Loucy (cell line): Measurements from ENCODE around the gene LRRC75B.
"Not testable (repeated sequence)": the region's sequence is repeated elsewhere in the genome, so short reads cannot be mapped to it uniquely, and the experiment has no call there.

Experiments
- H2AFZ ChIP-seq: fragments of 200-600 bp; sonication (generic); 2 replicates; pipeline ENCODE4 v1.6.0; 2016; ENCODE audit warnings: antibody characterized with exemption, mild to moderate bottlenecking, low read length, moderate library complexity
- H3F3A ChIP-seq: fragments of 200-600 bp; 2 replicates; pipeline ENCODE4 v1.6.0; 2016; ENCODE audit warnings: antibody characterized with exemption, low read depth, mild to moderate bottlenecking
- H3K27me3 ChIP-seq: fragments of 200-600 bp; sonication (generic); 2 replicates; pipeline ENCODE4 v1.6.1; 2014; ENCODE audit warnings: low read length, mild to moderate bottlenecking; ENCODE audit not compliant: insufficient read depth, poor library complexity, severe bottlenecking
- H3K36me3 ChIP-seq: fragments of 200-600 bp; sonication (generic); 2 replicates; pipeline ENCODE4 v1.6.1; 2016; ENCODE audit warnings: low read length; ENCODE audit not compliant: insufficient read depth
- H3K4me1 ChIP-seq: fragments of 200-600 bp; sonication (generic); 2 replicates; pipeline ENCODE4 v1.5.1; 2014; ENCODE audit warnings: low read length, mild to moderate bottlenecking; ENCODE audit not compliant: insufficient read depth, poor library complexity, severe bottlenecking
- H3K4me2 ChIP-seq: fragments of 200-600 bp; sonication (generic); 2 replicates; pipeline ENCODE4 v1.6.0; 2014; ENCODE audit warnings: antibody characterized with exemption, low read length, low read depth, mild to moderate bottlenecking; ENCODE audit not compliant: poor library complexity, severe bottlenecking
- H3K4me3 ChIP-seq: fragments of 200-600 bp; sonication (generic); 2 replicates; pipeline ENCODE4 v1.5.1; 2014; ENCODE audit warnings: low read length, mild to moderate bottlenecking, mixed read lengths; ENCODE audit not compliant: poor library complexity, severe bottlenecking
- H3K79me2 ChIP-seq: fragments of 200-600 bp; sonication (generic); 2 replicates; pipeline ENCODE4 v1.6.1; 2014; ENCODE audit warnings: low read length; ENCODE audit not compliant: insufficient read depth
- H3K9ac ChIP-seq: fragments of 200-600 bp; sonication (generic); 2 replicates; pipeline ENCODE4 v1.6.0; 2014; ENCODE audit warnings: mild to moderate bottlenecking, low read depth, low read length, moderate library complexity; ENCODE audit not compliant: poor library complexity, severe bottlenecking
- H3K9me2 ChIP-seq: fragments of 200-600 bp; sonication (generic); replicated peaks from 2 replicates; pipeline ENCODE4 v1.6.1; 2016; ENCODE audit warnings: low read depth, low read length, mixed read lengths
- H3K9me3 ChIP-seq: fragments of 200-600 bp; sonication (generic); 2 replicates; pipeline ENCODE4 v1.6.1; 2014; ENCODE audit warnings: mild to moderate bottlenecking, antibody characterized with exemption, low read length, low read depth; ENCODE audit not compliant: insufficient read depth
- H4K20me1 ChIP-seq: fragments of 200-600 bp; sonication (generic); 2 replicates; pipeline ENCODE4 v1.6.0; 2014; ENCODE audit warnings: antibody characterized with exemption, low read length, mild to moderate bottlenecking; ENCODE audit not compliant: insufficient read depth, poor library complexity, severe bottlenecking
- EZH2phosphoT487 ChIP-seq: fragments of 200-600 bp; IDR thresholded peaks from 2 replicates; pipeline ENCODE4 v1.6.1; 2018; ENCODE audit warnings: antibody characterized with exemption, mild to moderate bottlenecking, moderate library complexity, borderline replicate concordance
- TF ChIP-seq, protein P1 (sequence below): fragments of 200-600 bp; sonication (generic); conservative IDR thresholded peaks from 2 replicates; pipeline ENCODE4 v1.5.1; 2014; ENCODE audit warnings: mild to moderate bottlenecking, antibody characterized with exemption, low read length

LRRC75B gene, protein sequence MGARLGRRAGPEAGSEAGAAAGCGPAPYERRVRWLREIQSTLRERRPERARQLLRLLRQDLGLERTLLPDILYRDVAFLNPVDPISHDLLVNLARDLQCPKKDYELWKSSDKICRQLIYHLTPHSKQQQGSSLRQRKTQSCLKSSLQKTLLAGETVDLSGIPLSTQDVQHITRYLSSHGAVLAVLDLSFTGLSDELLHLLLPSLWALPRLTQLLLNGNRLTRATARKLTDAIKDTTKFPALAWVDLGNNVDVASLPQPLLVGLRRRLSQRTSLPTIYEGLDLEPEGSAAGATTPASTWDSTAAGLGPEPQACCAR

DNA sequence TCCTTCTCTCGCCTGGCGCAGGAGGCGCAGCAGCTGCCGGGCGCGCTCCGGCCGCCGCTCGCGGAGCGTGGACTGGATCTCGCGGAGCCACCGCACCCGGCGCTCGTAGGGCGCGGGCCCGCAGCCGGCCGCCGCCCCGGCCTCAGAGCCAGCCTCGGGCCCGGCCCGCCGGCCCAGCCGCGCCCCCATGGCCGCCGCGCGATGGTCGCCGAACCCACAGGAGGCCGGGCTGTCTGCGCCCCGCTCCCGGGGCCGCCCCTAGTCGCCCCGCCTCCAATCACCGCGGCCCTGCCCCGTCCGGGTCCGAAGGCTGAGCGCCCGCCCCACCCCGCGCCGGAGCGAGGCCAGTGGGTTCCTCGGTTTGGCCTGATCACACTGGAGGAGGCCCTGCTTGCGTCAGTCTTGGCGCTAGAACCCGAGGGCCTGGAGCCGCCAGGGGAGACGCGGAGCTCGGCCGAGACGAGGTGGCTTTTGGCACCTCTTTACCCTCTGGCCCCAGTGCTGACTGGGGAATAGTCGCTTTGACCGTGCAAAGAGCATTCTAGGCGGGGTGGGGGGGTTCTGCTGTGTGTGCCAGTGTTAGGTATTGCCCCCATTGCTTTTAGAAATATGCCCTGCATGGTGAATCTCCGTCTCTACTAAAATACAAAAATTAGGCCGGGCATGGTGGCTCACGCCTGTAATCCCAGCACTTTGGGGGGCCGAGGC is at the start of gene LRRC75B:
Gene LRRC75B (minus strand): TSS at position 223 of the 708 bp plus-strand sequence. CDS start 34 bp downstream, at position 189.
- Histone ChIP-seq H3K4me2 (no peak within 1 kb of the TSS), H4K20me1 (no peaks in the 10 kb centered on the region), H3K4me3 (no peak within 1 kb of the TSS)

DNA sequence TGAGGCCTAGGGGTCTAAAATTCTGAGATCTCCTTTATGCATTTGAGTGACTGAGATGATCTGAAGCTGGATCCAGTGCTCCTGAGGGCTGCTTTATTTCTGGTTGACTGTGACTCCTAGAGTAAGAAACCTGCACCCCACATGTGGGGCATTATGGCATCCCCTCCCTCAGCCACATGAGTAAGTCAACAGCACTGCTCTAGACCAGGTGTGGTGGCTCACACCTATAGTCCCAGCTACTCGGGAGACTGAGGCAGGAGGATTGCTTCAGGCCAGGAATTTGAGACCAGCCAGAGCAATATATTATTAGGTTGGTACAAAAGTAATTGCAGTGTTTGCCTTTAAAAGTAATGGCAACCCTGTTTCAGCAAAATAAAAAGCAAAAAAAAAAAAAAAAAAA is 49.4 kb upstream of the LRRC75B start:
- not testable (repeated sequence) for H3K9ac ChIP-seq, H3K9me2 ChIP-seq, H4K20me1 ChIP-seq, H3K9me3 ChIP-seq, H2AFZ ChIP-seq, H3K4me2 ChIP-seq, H3K36me3 ChIP-seq, H3K4me1 ChIP-seq, H3F3A ChIP-seq, H3K79me2 ChIP-seq, H3K27me3 ChIP-seq, H3K4me3 ChIP-seq

More for the DNA sequence above, at the start of gene LRRC75B:
- Histone ChIP-seq H3K9me3 (no peaks in the 10 kb centered on the region), H3K9ac (no peak within 1 kb of the TSS), H3F3A (no peaks in the 10 kb centered on the region), H2AFZ (no peak within 1 kb of the TSS), H3K36me3 (no peaks in the 10 kb centered on the region), H3K79me2 (no peaks in the 10 kb centered on the region), H3K27me3 (no peaks in the 10 kb centered on the region), H3K4me1 (peaks cover 14% of the 10 kb centered on the region), H3K9me2 (no peaks in the 10 kb centered on the region)
- no peak for TF ChIP-seq EZH2phosphoT487
- TF ChIP-seq, protein P1, sequence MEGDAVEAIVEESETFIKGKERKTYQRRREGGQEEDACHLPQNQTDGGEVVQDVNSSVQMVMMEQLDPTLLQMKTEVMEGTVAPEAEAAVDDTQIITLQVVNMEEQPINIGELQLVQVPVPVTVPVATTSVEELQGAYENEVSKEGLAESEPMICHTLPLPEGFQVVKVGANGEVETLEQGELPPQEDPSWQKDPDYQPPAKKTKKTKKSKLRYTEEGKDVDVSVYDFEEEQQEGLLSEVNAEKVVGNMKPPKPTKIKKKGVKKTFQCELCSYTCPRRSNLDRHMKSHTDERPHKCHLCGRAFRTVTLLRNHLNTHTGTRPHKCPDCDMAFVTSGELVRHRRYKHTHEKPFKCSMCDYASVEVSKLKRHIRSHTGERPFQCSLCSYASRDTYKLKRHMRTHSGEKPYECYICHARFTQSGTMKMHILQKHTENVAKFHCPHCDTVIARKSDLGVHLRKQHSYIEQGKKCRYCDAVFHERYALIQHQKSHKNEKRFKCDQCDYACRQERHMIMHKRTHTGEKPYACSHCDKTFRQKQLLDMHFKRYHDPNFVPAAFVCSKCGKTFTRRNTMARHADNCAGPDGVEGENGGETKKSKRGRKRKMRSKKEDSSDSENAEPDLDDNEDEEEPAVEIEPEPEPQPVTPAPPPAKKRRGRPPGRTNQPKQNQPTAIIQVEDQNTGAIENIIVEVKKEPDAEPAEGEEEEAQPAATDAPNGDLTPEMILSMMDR = no peak

DNA sequence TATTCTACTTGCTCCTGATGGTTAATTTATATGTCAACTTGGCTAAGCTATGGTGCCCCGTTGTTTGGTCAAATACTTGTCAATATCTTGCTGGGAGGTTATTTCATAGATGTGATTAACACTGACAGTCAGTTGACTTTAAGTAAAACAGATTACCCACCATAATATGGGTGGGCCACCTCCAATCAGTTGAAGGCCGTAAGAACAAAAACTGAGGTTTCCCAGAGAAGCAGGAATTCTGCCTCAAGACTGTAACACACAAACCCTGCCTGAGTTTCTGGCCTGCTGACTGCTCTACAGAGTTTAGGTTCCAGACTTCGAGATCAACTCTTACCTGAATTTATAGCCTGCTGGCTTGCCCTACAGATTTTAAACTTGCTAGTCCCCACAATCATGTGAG is 43.6 kb upstream of the LRRC75B start:
- H3K4me2 ChIP-seq, H4K20me1 ChIP-seq: not testable (repeated sequence)

DNA sequence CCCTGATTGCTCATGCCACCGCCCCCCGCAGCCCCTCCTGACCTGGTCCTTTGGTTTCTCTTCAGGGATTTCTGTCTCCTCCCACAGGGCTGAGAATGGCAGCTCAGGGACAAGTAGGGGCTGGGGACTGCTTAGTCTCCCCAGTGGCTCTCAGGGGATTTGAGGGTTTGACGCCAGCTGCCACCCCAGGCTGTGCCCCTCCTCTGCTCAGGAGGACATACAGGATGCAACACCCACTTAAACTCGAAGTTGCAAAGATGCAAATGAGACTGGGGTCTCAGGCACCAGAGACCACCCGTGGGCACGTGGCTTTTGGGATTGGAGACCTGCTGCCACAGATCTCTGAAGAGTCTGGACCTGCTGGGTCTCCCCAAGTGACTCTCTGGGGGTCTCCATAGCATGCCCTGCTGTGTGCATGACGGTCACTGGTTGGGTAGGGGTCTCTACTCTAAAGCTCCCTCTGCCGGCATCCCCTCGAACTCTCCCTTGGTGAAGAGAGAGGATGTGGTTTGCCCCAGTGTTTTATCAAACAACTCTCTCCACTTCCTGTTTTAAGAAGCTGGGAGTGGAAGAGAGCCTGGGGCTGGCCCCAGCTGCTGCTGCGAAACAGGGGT is 42.0 kb upstream of the LRRC75B start:
- H3K27me3 ChIP-seq = not testable (repeated sequence)
- peak overlapping the region; percentile 90 for H3K4me2 ChIP-seq

More for the DNA sequence above, 43.6 kb upstream of the LRRC75B start:
- H3K9me3 ChIP-seq, H3K9me2 ChIP-seq, H3K36me3 ChIP-seq, H3K9ac ChIP-seq, H3K4me3 ChIP-seq, H3K27me3 ChIP-seq, H2AFZ ChIP-seq, H3K79me2 ChIP-seq, H3F3A ChIP-seq: not testable (repeated sequence)
- H3K4me1 ChIP-seq = peaks cover 16% of the 10 kb centered on the region

DNA sequence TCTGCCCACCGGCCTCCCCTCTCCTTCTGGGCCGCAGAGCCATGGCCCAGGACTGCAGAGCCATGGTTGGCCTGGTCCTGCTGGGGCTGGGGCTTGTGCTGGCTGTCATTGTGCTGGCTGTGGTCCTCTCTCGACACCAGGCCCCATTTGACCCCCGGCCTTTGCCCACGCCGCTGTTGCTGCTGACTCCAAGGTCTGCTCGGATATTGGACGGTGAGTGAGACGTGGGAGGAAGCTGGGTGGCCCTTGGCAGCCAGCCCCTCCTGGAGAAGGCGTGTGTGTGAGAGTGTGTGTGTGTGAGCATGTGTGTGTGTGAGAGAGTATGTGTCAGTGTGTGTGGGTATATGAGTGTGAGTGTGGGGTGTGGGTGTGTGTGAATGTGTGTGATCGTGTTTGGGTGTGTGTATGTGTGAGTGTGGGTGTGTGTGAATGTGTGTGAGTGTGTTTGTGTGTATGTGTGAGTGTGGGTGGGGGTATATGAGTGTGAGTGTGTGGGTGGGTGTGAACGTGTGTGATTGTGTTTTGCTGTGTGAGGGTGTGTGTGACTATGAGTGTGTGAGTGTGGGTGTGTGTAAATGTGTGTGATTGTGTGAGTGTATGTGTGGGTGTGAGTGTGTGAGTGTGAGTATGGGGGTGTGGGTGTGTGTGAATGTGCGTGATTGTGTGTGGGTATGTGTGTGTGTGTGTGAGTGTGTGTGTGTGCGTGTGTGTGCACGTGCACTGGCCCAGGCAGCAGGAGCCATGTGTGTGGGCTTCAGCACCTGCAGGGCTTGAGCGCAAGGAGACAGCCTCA is 40.6 kb upstream of the LRRC75B start:
- H3K79me2 ChIP-seq, H3K27me3 ChIP-seq, H3K9me3 ChIP-seq, H3K36me3 ChIP-seq, H4K20me1 ChIP-seq, H3K9me2 ChIP-seq, H2AFZ ChIP-seq, H3F3A ChIP-seq: not testable (repeated sequence)
- Histone ChIP-seq H3K9ac (peak overlapping the region; percentile 22), H3K4me1 (peaks cover 16% of the 10 kb centered on the region), H3K4me3 (peak overlapping the region; percentile 40), H3K4me2 (peak overlapping the region; percentile 46)

More for the DNA sequence above, 42.0 kb upstream of the LRRC75B start:
- Histone ChIP-seq H3K4me3 (peak overlapping the region; percentile 69), H3K4me1 (peaks cover 16% of the 10 kb centered on the region), H3K9ac (peak overlapping the region; percentile 48), H2AFZ (0 out of 2 replicates have a peak overlapping the region, but pooled peaks have one; percentile 20)
- not testable (repeated sequence) for H3K36me3 ChIP-seq, H3K79me2 ChIP-seq, H3K9me3 ChIP-seq, H3K9me2 ChIP-seq, H3F3A ChIP-seq, H4K20me1 ChIP-seq
- TF ChIP-seq, protein P1 = peak; percentile 54
